GM19043 (cell line): ENCODE data around the gene CAPRIN1.
A peak's percentile ranks its signal among the peaks of the same experiment; 100 is the strongest.

Experiments used
- ATAC-seq: cut with Tn5 transposase; IDR thresholded peaks from one replicate; pipeline ENCODE4 v1.9.1; 2021; ENCODE audit warnings: low read depth; ENCODE audit not compliant: unreplicated experiment

The CAPRIN1 gene

DNA sequence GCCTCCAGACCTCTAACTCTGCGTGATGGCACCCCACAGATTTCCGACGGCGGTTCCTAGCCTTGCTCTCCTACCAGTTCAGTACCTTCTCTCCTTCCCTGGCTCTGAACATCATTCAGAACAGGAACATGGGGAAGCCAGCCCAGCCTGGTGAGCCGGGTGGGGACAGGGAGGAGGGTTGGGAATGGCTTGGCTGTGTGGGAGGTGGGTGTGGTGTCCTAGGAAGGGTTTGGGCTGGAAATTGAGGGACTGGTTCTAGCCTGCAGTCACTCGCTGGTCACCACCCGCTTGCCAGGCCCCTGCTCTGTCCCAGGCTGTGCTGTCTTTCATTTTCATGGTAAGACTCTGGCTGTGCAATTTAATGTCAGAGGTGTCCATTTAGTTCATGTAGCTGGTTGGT, 87.8 kb downstream of the CAPRIN1 start:
- no peak for ATAC-seq

GRCh38 chr11:34140149-34140548, 88.6 kb downstream of the CAPRIN1 start:
- no peak for ATAC-seq

DNA sequence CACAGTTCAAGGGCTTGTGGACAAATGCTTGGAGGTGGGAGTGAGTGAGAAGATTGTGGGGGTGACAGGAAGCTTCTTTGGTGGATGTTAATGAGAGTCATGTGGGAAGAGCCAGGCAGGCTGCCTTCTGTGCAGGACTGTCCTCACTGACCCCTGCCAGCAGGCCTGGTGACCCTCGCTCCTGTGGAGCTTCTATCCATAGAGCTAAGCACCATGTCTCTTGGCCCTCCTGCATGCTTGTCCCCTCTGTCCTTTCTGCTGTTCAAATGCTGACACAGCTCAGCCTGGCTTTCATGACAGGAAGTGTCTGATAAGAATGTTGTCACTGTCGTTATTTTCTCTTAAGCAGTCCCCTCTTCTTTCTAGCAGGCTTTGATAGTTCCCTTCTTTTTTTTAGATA, 91.5 kb downstream of the CAPRIN1 start:
- ATAC-seq: no peak

- ATAC-seq: peak; percentile 52
These were observed 93.5 kb downstream of the CAPRIN1 start for GRCh38 chr11:34145073-34145472.

- peak; percentile 57 for ATAC-seq
These were observed 94.4 kb downstream of the CAPRIN1 start for GRCh38 chr11:34145847-34146381.

- ATAC-seq: no peak
These were observed 94.9 kb downstream of the CAPRIN1 start for GRCh38 chr11:34146411-34146810.

DNA sequence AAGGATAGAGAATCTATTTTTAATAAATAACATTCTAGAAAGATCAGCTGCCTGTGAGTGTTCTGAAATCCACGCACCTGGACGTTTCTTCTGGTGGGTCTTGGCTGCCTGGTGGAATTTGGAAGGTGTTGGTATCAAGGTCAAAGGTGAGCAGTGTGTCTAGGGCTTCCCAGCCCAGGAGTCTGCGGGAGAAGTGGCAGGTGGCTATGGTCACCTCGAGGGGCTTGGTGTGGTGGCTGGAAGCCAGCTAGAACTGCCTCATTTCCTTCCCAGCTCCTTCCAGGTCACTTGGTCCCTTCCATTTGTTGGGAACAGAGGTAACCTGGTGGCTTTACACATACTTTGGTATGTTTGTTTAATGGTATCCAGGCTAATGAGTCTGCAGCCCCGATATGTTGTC, 95.3 kb downstream of the CAPRIN1 start:
- no peak for ATAC-seq

DNA sequence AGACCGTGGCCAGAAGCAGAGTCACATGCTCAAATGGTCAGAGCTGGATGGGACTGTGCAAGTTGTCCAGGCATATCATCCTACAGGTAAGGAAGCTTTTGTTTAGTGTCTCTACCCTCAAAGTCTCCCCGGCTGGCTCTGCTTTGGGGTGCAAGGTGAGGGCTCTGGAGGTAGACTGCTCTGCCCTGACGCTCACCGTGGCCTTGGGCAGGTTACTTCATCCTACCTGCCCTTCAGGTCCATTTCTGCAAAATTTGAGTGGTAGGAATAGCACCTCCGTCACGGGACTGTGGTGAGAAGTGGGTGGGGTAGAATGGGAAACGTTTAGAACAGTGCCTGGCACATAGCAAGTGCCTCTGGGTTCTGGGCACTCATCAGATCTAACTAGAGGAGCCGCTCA, 96.0 kb downstream of the CAPRIN1 start:
- no peak for ATAC-seq

DNA sequence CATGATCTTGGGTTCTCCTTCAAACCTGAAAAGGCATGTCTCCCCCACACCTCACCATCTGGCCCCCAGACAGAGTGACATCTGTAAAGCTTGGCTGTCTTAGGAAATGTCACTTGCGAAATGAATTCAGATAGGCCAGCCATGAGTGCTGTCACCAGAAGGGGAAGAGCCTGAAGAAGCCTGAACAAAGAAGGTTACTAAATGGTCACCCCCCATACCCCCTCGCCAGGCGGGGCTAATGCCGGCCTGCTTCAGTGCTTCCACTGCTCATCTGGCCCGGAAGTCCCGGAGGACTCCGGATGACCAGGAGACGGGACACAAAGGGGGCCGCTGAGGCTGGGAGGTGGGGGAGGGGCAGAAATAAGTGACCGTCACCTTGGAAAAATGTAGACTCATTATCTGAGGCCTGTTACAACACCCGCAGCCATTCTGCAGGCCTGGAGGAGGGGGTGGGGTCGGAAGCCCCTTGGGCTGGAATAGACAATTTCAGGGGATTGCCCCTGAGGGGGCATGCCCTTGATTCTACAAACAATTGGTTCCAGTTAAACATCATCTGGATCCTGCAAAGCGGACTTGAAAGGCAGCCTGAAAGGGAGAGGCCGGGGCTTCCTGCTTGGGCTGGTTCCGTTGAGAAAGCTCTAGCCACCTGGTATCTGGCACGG, 97.1 kb downstream of the CAPRIN1 start:
- ATAC-seq: no peak

- ATAC-seq: no peak
These were observed 97.7 kb downstream of the CAPRIN1 start for GRCh38 chr11:34149274-34149673.

GRCh38 chr11:34149786-34150185, 98.3 kb downstream of the CAPRIN1 start:
- ATAC-seq: no peak

DNA sequence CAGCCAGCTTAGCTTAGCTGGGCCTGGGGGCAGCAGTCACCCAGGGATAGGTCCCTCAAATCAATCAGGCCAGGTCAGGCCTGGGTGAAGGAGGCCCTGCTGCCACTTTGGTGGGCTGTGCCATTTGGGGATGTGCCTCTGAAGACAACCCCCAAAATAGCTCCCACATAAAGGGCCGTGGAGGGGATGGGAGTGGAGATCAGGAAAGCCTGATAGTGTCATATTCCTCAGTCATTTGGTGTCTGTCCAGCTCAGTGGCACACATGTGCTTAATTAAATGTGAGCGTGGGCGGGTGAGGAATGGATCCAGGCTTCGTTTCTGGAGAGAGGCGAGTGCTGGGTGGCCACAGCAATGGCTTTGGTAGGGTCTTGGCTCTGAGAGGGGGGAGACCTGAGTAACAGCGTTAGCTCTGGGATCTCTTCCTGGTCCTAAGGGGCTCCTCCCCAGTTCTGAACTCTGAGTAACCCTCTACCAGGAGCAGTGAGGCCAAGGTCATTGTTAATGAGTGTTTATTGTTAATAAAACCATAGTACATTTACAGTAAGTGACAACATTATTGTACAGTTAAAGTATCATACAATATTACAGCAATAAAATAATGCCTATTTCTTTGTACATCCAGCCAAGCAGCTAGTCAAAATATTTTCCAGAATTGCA, 99.1 kb downstream of the CAPRIN1 start:
- ATAC-seq: no peak
